VCaP (cell line): ENCODE data around the gene VSIR.

Source experiments
- H3K27ac ChIP-seq: fragments of 450-650 bp; 2 replicates; pipeline ENCODE4 v1.5.1; 2017
- CTCF ChIP-seq: fragments of 450-650 bp; conservative IDR thresholded peaks from 2 replicates; pipeline ENCODE4 v1.5.1; 2017; ENCODE audit warnings: mild to moderate bottlenecking, moderate library complexity

VSIR gene

GRCh38 chr10:71765176-71765904 lies 8.0 kb downstream of the VSIR start:
- no peak for TF ChIP-seq CTCF
- no peak overlapping the region for H3K27ac ChIP-seq

- TF ChIP-seq CTCF, result no peak
These were observed 9.8 kb downstream of the VSIR start for GRCh38 chr10:71763352-71764127.

GRCh38 chr10:71762324-71762723 lies 11.0 kb downstream of the VSIR start:
- TF ChIP-seq CTCF, result no peak
- H3K27ac ChIP-seq, result no peak overlapping the region

More at GRCh38 chr10:71763352-71764127, 9.8 kb downstream of the VSIR start:
- no peak overlapping the region for H3K27ac ChIP-seq

- no peak for TF ChIP-seq CTCF
- H3K27ac ChIP-seq, result no peak overlapping the region
These were observed 11.7 kb downstream of the VSIR start for GRCh38 chr10:71761541-71762113.

- no peak for TF ChIP-seq CTCF
- H3K27ac ChIP-seq, result no peak overlapping the region
These were observed 12.2 kb downstream of the VSIR start for GRCh38 chr10:71761105-71761511.

GRCh38 chr10:71757399-71757922 lies 15.9 kb downstream of the VSIR start:
- TF ChIP-seq CTCF, result no peak
- no peak overlapping the region for H3K27ac ChIP-seq
